Small intestine (tissue), 7 donors: ENCODE measurements around the gene ALDH1B1. TPM values are rescaled to one million over a fixed set of nuclear protein-coding genes. Genes with fewer than 3 reads are reported as not detected.

Source experiments
- DNase-seq, 2 donors: peaks; one replicate each; pipeline versions ENCODE4 v3.0.0 to v3.0.0-alpha.2; 2013
- FAIRE-seq: peaks from 2 replicates; lab custom pipeline; 2012; peaks lifted over from hg19 to GRCh38; lab: Jason Lieb, UNC
- H3K27ac ChIP-seq, 3 donors: one replicate each; pipeline ENCODE4 v1.5.1; 2013; ENCODE audit warnings: low read length in 2 of 3, mild to moderate bottlenecking in 2 of 3, control low read depth in 1 of 3, inconsistent platforms in 1 of 3, low read depth in 1 of 3, moderate library complexity in 1 of 3
- H3K27me3 ChIP-seq, 3 donors: one replicate each; pipeline ENCODE4 v1.6.1; 2013; ENCODE audit warnings: low read length in 3 of 3, inconsistent platforms in 1 of 3; ENCODE audit not compliant: control insufficient read depth in 3 of 3, insufficient read depth in 3 of 3
- H3K36me3 ChIP-seq, 3 donors: one replicate each; pipeline ENCODE4 v1.6.1; 2013; ENCODE audit warnings: low read length in 3 of 3, inconsistent platforms in 1 of 3, low read depth in 1 of 3, mild to moderate bottlenecking in 1 of 3, moderate library complexity in 1 of 3; ENCODE audit not compliant: control insufficient read depth in 3 of 3, insufficient read depth in 2 of 3
- H3K4me1 ChIP-seq, 3 donors: one replicate each; pipeline ENCODE4 v1.6.1; 2013; ENCODE audit warnings: low read length in 2 of 3, inconsistent platforms in 1 of 3, low read depth in 1 of 3, mild to moderate bottlenecking in 1 of 3, moderate library complexity in 1 of 3; ENCODE audit not compliant: control insufficient read depth in 3 of 3, insufficient read depth in 2 of 3
- H3K4me3 ChIP-seq, 3 donors: one replicate each; pipeline ENCODE4 v1.5.1; 2013; ENCODE audit warnings: low read length in 3 of 3, control low read depth in 1 of 3, inconsistent platforms in 1 of 3, low read depth in 1 of 3, mild to moderate bottlenecking in 1 of 3, moderate library complexity in 1 of 3
- H3K9me3 ChIP-seq, 2 donors: one replicate each; pipeline ENCODE4 v1.6.1; 2013; ENCODE audit warnings: low read depth in 1 of 2, low read length in 1 of 2; ENCODE audit not compliant: control insufficient read depth in 2 of 2, insufficient read depth in 1 of 2
- WGBS, 3 donors: extraction: QIAGEN DNeasy Blood & Tissue Kit; methylation state at CpG; one replicate each; pipeline ENCODE4 v1.1.7; 2013; 5-methylcytosine and 5-hydroxymethylcytosine counted together
- polyA plus RNA-seq, 4 donors: library from polyadenylated mRNA; stranded (reverse) in 3 of 4; unstranded in 1 of 4; fragments of 200-250 nt in 3 of 4; fragments of 120-200 nt in 1 of 4; gene quantifications; one replicate each; pipeline versions ENCODE4 v1.2.1 to v1.2.3, GENCODE V29; 2013
- donor health status: healthy with polysubstance abuse.
- donor health status: control.
- donor health status: control.
- donor health status: Bipolar disorder and iron deficiency.
- donor health status: healthy.

The ALDH1B1 gene
- polyA plus RNA-seq, 4 donors: 4.2 to 153 (median 33.8) TPM

DNA sequence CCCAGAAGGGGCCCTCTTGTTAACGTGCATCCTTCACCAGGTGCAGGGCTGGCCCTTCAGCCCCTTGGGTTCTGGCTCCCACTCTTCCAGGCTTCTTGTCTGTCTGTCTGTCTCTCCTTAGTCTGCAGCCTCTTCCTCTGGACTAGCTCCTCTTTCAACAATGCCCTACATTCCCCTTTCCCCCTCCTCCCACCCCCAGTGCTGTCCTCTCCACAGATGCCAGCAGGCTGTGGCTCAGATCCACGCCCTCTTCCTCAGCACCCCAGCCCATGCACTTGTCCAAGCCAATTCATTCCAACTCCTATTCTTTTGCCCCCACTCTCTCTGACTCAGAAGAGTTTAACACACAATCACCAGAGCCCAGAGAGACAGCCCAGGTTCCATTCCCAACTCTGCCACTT is 45.2 kb upstream of the ALDH1B1 start:
- Histone ChIP-seq H3K27me3 (peaks cover 0 to 2% (median 0%) of the 10 kb centered on the region in 3 donors), H3K9me3 (no peaks in the 10 kb centered on the region), H3K27ac (no peak overlapping the region), H3K36me3 (no peaks in the 10 kb centered on the region), H3K4me1 (peaks cover 0 to 12% (median 0%) of the 10 kb centered on the region in 3 donors), H3K4me3 (no peak overlapping the region)
- WGBS, 3 donors: 49 to 76% (median 53%) methylated on average over 2 of the region's 2 CpGs
- FAIRE-seq (no peak), DNase-seq (no peak)

DNA sequence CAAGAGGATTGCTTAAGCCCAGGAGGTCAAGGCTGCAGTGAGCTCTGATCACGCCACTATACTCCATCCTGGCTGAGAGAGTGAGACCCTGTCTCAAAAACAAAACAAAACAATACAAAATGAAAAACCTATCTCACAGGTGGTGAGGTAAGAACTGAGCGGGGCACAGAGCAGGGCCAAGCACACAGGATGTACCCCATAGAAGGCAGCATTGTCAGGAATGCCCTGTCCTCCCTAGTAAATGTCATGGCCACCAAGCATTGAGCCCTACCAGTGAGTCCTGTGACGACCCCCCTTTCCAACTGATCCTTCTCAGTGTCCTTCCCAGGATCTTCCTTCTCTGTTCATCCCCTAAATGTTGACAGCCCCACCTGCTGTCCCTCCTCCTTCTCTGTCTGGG is 44.6 kb upstream of the ALDH1B1 start:
- WGBS, 3 donors: 75 to 85% (median 84%) methylated on average over 3 of the region's 3 CpGs
- no peaks in the 10 kb centered on the region for H3K36me3 ChIP-seq
- no peaks in the 10 kb centered on the region for H3K9me3 ChIP-seq
- peaks cover 0 to 15% (median 0%) of the 10 kb centered on the region in 3 donors for H3K4me1 ChIP-seq
- no peak for DNase-seq
- FAIRE-seq: no peak
- H3K4me3 ChIP-seq: no peak overlapping the region
- H3K27ac ChIP-seq: no peak overlapping the region
- H3K27me3 ChIP-seq: peaks cover 0 to 2% (median 0%) of the 10 kb centered on the region in 3 donors

DNA sequence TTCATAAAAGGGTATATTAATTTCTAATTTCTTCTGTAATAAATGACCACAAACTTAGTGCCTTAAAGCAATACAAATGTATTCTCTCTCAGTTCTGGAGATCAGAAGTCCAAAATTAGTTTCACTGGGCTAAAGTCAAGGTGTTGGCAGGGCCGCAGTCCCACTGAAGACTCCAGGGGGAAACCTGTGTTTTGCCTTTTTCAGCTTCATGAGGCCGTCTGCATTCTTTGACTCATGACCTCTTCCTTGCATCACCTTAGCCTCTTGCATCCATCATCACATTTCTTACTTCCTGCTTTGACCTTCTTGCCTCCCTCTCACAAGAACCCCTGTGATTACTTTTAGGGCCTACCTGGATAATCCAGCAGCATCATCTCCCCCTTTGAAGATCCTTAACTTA is 42.0 kb upstream of the ALDH1B1 start:
- 86 to 92% (median 92%) methylated on average over 2 of the region's 2 CpGs for WGBS, 3 donors
- Histone ChIP-seq H3K27ac (no peak overlapping the region), H3K4me3 (no peak overlapping the region), H3K27me3 (no peaks in the 10 kb centered on the region), H3K9me3 (no peaks in the 10 kb centered on the region), H3K36me3 (no peaks in the 10 kb centered on the region), H3K4me1 (peaks cover 0 to 18% (median 0%) of the 10 kb centered on the region in 3 donors)
- DNase-seq (no peak), FAIRE-seq (no peak)

DNA sequence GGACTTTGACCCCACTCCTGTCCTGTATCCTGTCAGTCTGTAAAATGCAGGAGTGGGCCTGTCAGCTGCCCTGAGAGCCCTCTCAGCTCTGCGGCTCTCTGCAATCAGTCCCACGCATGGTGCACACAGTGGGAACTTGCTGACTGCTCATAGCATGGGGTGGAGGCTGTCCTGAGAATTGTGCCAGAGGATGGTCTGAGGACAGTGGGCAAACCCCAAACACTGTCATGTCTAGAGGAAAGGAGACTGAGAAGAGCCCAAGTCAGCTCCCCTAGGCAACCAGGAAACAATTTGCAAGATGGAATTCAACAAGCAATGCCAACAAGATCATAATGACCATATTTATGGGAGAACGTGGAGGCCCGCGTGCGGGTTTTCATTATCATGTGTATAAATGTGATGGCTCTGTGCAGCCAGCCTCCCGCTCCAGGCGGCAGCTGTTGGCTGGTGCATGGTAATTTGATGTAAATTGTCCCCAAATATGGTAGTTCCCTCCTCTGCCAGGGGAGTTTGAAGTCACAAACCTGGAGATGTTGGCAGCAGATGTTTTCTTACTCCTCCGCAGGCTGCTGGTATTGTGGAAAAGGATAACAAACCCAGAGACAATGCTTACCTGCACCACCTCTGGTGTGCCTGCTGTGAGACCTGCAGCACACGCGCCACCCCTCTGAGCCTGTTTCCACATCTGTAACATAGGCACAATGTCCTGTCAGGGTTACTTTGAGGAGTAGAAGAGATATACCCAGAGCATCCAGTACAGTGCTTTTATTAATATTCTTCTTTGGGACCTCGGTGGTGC is 39.8 kb upstream of the ALDH1B1 start:
- H3K4me3 ChIP-seq: no peak overlapping the region
- WGBS, 3 donors: 87 to 89% (median 88%) methylated on average over 12 of the region's 12 CpGs
- H3K4me1 ChIP-seq: peaks cover 0 to 12% (median 0%) of the 10 kb centered on the region in 3 donors
- H3K27me3 ChIP-seq: no peaks in the 10 kb centered on the region
- FAIRE-seq (no peak), DNase-seq (no peak)
- no peaks in the 10 kb centered on the region for H3K9me3 ChIP-seq
- H3K36me3 ChIP-seq: no peaks in the 10 kb centered on the region
- peak overlapping the region in 1 of 3 donors; percentile 7 for H3K27ac ChIP-seq

DNA sequence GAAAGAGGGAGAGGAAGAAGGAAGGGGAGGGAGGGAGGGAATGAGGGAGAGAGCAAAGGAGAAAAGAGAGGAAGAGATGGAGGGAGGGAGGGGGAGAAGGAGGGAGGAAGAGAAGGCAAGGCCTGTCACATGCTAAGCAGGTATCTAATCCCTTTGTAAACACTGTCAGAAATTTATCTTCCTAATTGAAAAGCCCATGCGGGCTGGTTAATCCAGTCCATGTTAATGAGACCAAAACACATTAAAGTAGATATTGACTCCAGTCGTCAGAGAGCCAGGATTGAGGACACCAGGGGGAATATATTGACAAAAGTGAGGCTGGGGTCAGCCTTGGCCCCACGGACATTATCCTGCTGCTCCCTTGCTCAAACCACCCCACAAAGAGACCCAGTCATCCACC is 37.4 kb upstream of the ALDH1B1 start:
- DNase-seq (no peak), FAIRE-seq (no peak)
- Histone ChIP-seq H3K9me3 (no peaks in the 10 kb centered on the region), H3K36me3 (no peaks in the 10 kb centered on the region), H3K4me1 (peaks cover 0 to 22% (median 0%) of the 10 kb centered on the region in 3 donors), H3K27ac (no peak overlapping the region), H3K4me3 (no peak overlapping the region), H3K27me3 (no peaks in the 10 kb centered on the region)
- 38 to 54% (median 51%) methylated on average over 3 of the region's 3 CpGs for WGBS, 3 donors

DNA sequence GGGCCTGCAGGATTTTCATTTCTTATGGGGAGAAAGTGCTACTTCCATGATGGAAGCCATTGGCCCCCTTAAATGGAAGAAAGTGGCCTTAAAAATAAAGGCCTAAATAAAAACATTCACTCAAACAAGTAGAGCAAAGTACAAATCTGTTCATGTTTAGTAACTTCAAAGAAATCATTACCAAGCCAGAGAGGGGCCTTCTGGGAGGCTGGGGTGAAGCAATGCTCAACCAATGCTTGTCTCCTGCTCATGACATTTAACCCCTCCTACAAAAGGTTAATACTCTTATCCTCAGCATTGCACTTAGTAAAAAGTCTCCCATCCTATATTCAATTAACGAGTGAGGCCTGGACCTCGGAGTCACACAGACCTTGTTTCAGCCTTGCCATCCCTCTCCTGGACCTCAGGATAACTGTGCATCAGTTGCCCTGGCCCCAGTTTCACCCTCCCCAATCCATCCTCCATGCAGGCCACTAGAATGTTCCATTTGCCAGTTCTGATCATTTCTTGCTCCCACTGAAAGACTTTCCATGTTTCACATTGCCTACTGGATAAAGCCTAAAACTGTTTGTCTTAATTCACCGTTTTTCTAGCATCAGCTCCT is 36.9 kb upstream of the ALDH1B1 start:
- Histone ChIP-seq H3K4me3 (no peak overlapping the region), H3K9me3 (no peaks in the 10 kb centered on the region), H3K4me1 (peaks cover 0 to 22% (median 0%) of the 10 kb centered on the region in 3 donors), H3K27ac (no peak overlapping the region), H3K27me3 (no peaks in the 10 kb centered on the region), H3K36me3 (no peaks in the 10 kb centered on the region)
- FAIRE-seq (no peak), DNase-seq (peak in 1 of 2 donors; percentile 36)
- 96 to 98% (median 96%) methylated on average over 3 of the region's 3 CpGs for WGBS, 3 donors

DNA sequence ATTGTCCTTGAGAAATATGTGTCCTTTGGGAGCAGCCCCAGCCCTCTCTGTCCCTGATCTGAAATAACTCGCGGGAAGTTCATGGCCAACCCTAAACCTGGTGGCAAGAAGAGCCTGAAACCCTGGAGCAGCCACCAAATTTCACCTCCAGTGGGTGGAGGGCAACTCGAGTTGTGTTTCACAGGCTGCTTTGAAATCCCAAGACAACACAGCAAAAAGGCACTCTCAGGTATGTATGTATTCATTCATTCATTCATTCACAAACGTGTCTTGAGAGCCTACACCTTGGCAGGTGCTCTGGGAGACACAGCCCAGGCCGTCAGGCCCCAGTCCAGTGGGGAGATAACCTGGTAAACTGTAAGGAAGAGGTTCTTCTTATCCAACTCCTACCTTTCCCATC is 35.7 kb upstream of the ALDH1B1 start:
- peaks cover 0 to 21% (median 0%) of the 10 kb centered on the region in 3 donors for H3K4me1 ChIP-seq
- H3K36me3 ChIP-seq: no peaks in the 10 kb centered on the region
- DNase-seq (no peak), FAIRE-seq (no peak)
- no peaks in the 10 kb centered on the region for H3K27me3 ChIP-seq
- H3K4me3 ChIP-seq: no peak overlapping the region
- no peaks in the 10 kb centered on the region for H3K9me3 ChIP-seq
- H3K27ac ChIP-seq: no peak overlapping the region
- WGBS, 3 donors: 67 to 72% (median 71%) methylated on average over 5 of the region's 5 CpGs

DNA sequence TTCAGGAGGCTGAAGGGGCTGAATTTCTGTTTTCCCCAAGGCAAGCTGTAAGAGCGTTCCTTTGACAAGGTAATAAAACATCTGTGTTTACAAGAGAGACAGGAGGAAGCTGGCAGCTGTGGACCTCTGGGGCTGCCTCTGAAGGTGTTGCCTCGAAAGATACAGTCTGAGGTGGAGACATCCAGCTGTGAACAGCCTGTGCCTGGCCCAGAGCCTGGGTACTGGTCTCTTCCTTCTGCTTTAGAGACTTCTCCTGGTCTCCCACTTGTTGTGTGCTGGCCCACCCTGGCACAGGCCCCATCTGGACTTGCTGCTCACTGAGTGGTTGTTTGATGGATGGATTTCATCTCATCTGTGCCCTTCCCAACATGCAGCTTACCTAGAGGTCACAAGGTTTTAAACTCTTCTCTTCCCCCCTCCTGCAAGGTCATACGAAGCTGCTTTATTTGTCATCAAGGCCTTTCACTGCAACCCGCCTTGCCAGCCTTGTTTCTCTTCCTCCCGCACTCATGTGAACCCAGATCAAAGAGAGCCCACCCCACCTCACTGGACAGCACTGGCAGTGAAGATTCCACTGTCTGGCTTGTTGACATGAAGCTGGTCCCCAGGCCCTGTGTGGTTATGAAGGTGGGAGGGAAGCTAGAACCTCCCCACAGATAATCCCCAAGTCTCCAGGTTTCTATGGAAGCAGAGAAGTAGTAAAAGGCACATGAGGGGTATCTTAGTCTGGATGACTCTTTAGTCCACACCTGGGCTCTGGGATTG is 35.0 kb upstream of the ALDH1B1 start:
- no peaks in the 10 kb centered on the region for H3K36me3 ChIP-seq
- no peaks in the 10 kb centered on the region for H3K27me3 ChIP-seq
- DNase-seq (no peak), FAIRE-seq (no peak)
- H3K4me3 ChIP-seq: no peak overlapping the region
- WGBS, 3 donors: 56 to 78% (median 71%) methylated on average over 5 of the region's 5 CpGs
- H3K27ac ChIP-seq: no peak overlapping the region
- no peaks in the 10 kb centered on the region for H3K9me3 ChIP-seq
- peaks cover 0 to 14% (median 0%) of the 10 kb centered on the region in 3 donors for H3K4me1 ChIP-seq
